ENCODE measurements around the gene FOXC2. TPM values are rescaled to one million over a fixed set of nuclear protein-coding genes. Genes with fewer than 3 reads are reported as not detected.

FOXC2 gene
- total and polyA plus RNA-seq, 11 donors = 0.76 to 3.3 (median 1.4) TPM

GRCh38 chr16:86567701-86568581, 1.3 kb downstream of the FOXC2 start:
- DNase-seq (peak in 1 of 5 donors; percentile 67), ATAC-seq (peak in 2 of 4 donors; percentile 13 to 33)
- intact Hi-C loops (cut with DNase I) = loop anchor here in 5 of 10 donors (5.0 to 10.0 kb wide), 5 partner anchors 49 to 827 kb away; partner anchors contain the start of gene MAP1LC3B (in 1 of the 5)
- H3K27me3 ChIP-seq = peaks cover 24 to 96% (median 76%) of the 10 kb centered on the region in 9 donors
- H3K4me3 ChIP-seq = peak overlapping the region; percentile 38 to 83 (median 58)
- no peaks in the 10 kb centered on the region for H3K9me3 ChIP-seq
- H3K27ac ChIP-seq = peak overlapping the region; percentile 64 to 89 (median 76)
- TF ChIP-seq POLR2A (IDR thresholded peaks at IDR 0.05) (no peak), CTCF (IDR thresholded peaks at IDR 0.05) (peak in 3 of 12 donors; percentile 8 to 20 (median 13))
- 1 to 2% (median 1%) methylated on average over 62 to 116 of the region's 116 CpGs for WGBS, 4 donors
- H3K36me3 ChIP-seq = no peaks in the 10 kb centered on the region
- H3K4me1 ChIP-seq = peaks cover 0 to 33% (median 19%) of the 10 kb centered on the region in 12 donors

GRCh38 chr16:86568677-86569623, 2.3 kb downstream of the FOXC2 start:
- 7 to 9% (median 8%) methylated on average over 20 to 33 of the region's 33 CpGs for WGBS, 4 donors
- intact Hi-C loops (cut with DNase I) = loop anchor here in 5 of 10 donors (5.0 to 10.0 kb wide), 5 partner anchors 48 to 826 kb away; partner anchors contain the start of gene MAP1LC3B (in 1 of the 5)
- H3K27ac ChIP-seq = peak overlapping the region; percentile 5 to 89 (median 76)
- H3K4me3 ChIP-seq = peak overlapping the region; percentile 36 to 83 (median 58)
- H3K36me3 ChIP-seq = no peaks in the 10 kb centered on the region
- peaks cover 0 to 32% (median 14%) of the 10 kb centered on the region in 12 donors for H3K4me1 ChIP-seq
- TF ChIP-seq CTCF (IDR thresholded peaks at IDR 0.05) = no peak
- TF ChIP-seq POLR2A (IDR thresholded peaks at IDR 0.05) = no peak
- H3K9me3 ChIP-seq = no peaks in the 10 kb centered on the region
- ATAC-seq (no peak), DNase-seq (no peak)
- H3K27me3 ChIP-seq = peaks cover 24 to 100% (median 78%) of the 10 kb centered on the region in 9 donors

GRCh38 chr16:86569701-86570447, 3.2 kb downstream of the FOXC2 start:
- intact Hi-C loops (cut with DNase I) = loop anchor here in 9 of 10 donors (5.0 to 10.0 kb wide), 10 partner anchors 47 to 825 kb away; partner anchors contain the start of gene MAP1LC3B (in 1 of the 9)
- Histone ChIP-seq H3K36me3 (no peaks in the 10 kb centered on the region), H3K9me3 (no peaks in the 10 kb centered on the region), H3K4me1 (peaks cover 0 to 36% (median 10%) of the 10 kb centered on the region in 12 donors), H3K4me3 (peak overlapping the region; percentile 14 to 83 (median 58)), H3K27me3 (peaks cover 24 to 100% (median 75%) of the 10 kb centered on the region in 9 donors), H3K27ac (peak overlapping the region in 9 of 12 donors; percentile 6 to 89 (median 67))
- TF ChIP-seq CTCF (IDR thresholded peaks at IDR 0.05) (no peak), POLR2A (IDR thresholded peaks at IDR 0.05) (no peak)
- no peak for DNase-seq
- WGBS, 4 donors = 23 to 34% (median 29%) methylated on average over 13 of the region's 13 CpGs
- ATAC-seq = no peak

Data from heart left ventricle (tissue), 16 donors.